K562 (cell line): ENCODE data around the gene DNAH17. TPM values are rescaled to one million over a fixed set of nuclear protein-coding genes. Genes with fewer than 3 reads are reported as not detected.
A peak's percentile ranks its signal among the peaks of the same experiment; 100 is the strongest.

ENCODE experiments used
- CAMTA2 ChIP-seq: fragments of 250-450 bp; sonication (Bioruptor Pico); conservative IDR thresholded peaks from 2 replicates; pipeline ENCODE4 v1.5.1; 2022
- CBFA2T3 ChIP-seq: fragments of 450-650 bp; IDR thresholded peaks from 2 replicates; pipeline ENCODE4 v1.6.1; 2017
- CCAR2 ChIP-seq: fragments of 200-400 bp; formaldehyde crosslinking; IDR thresholded peaks from 2 replicates; pipeline ENCODE4 v1.6.1; 2017; ENCODE audit warnings: mild to moderate bottlenecking, low read depth, low read length
- ETV6 ChIP-seq, 3 experiments: fragments of 150-350 bp in 1 of 3; sonication (generic) in 1 of 3; formaldehyde crosslinking in 1 of 3; IDR thresholded peaks; 2 replicates each; pipeline versions ENCODE4 v1.6.1 to v1.8.0; 2014 to 2022; ENCODE audit warnings: borderline replicate concordance in 2 of 3, low read depth in 2 of 3, antibody characterized with exemption in 1 of 3, low read length in 1 of 3, mild to moderate bottlenecking in 1 of 3, missing genetic modification reagents in 1 of 3
- HSF4 ChIP-seq: fragments of 250-450 bp; sonication (Bioruptor Pico); IDR thresholded peaks from 2 replicates; pipeline ENCODE4 v2.1.2; 2022; ENCODE audit warnings: mild to moderate bottlenecking, moderate library complexity, borderline replicate concordance
- PYGO2 ChIP-seq: fragments of 450-650 bp; IDR thresholded peaks from 2 replicates; pipeline ENCODE4 v1.6.1; 2016; ENCODE audit warnings: mild to moderate bottlenecking, missing genetic modification characterization, moderate library complexity, missing compliant biosample characterization
- RBM34 ChIP-seq: fragments of 200-400 bp; formaldehyde crosslinking; IDR thresholded peaks from 2 replicates; pipeline ENCODE4 v1.6.1; 2018; ENCODE audit warnings: low read length, borderline replicate concordance; ENCODE audit not compliant: insufficient read depth
- TCF3 ChIP-seq: sonication (generic); formaldehyde crosslinking; IDR thresholded peaks from 2 replicates; pipeline ENCODE4 v1.4.0; 2020; ENCODE audit warnings: mild to moderate bottlenecking, missing genetic modification reagents
- TEAD1 ChIP-seq, 2 experiments: fragments of 450-650 bp in 1 of 2; sonication (generic) in 1 of 2; formaldehyde crosslinking; IDR thresholded peaks; 2 replicates each; pipeline versions ENCODE4 v1.4.0 to v1.8.0; 2020 to 2022; ENCODE audit warnings: mild to moderate bottlenecking in 2 of 2, missing genetic modification reagents in 1 of 2
- YY1 ChIP-seq, 3 experiments: IDR thresholded peaks; 2 replicates each; pipeline ENCODE4 v1.6.1; 2011; ENCODE audit warnings: low read length in 2 of 3, mild to moderate bottlenecking in 2 of 3, moderate library complexity in 2 of 3, borderline replicate concordance in 1 of 3, control low read depth in 1 of 3, low read depth in 1 of 3; ENCODE audit not compliant: insufficient read depth in 3 of 3, insufficient replicate concordance in 2 of 3, control insufficient read depth in 1 of 3, insufficient read length in 1 of 3; ENCODE audit errors: extremely low read depth in 1 of 3
- ZBTB1 ChIP-seq: sonication (generic); formaldehyde crosslinking; IDR thresholded peaks from 2 replicates; pipeline ENCODE4 v1.8.1; 2023; ENCODE audit warnings: missing genetic modification reagents, low read depth, mild to moderate bottlenecking, borderline replicate concordance
- ZNF282 ChIP-seq: sonication (generic); formaldehyde crosslinking; IDR thresholded peaks from 2 replicates; pipeline ENCODE4 v1.8.1; 2023; ENCODE audit warnings: missing genetic modification reagents
- polyA plus RNA-seq, 8 experiments: library from polyadenylated mRNA; depleted of rRNA in 4 of 8; stranded (reverse) in 5 of 8; unstranded in 3 of 8; fragments of >200 nt; fragmentation: Nextera tagmentation in 2 of 8; fragmentation: Illumina TruSeq in 1 of 8; extraction: Ambion mirVana in 2 of 8; extraction: Trizol in 1 of 8; gene quantifications; 2 replicates each; pipeline versions ENCODE4 v1.2.1 to v1.2.3, GENCODE V29; 2011 to 2014; ENCODE audit warnings: inconsistent platforms in 1 of 8, missing spikeins in 1 of 8
- total RNA-seq, 7 experiments: library from RNA; depleted of rRNA in 6 of 7; stranded (reverse); fragments of >200 nt in 6 of 7; fragmentation: Illumina TruSeq in 2 of 7; extraction: Trizol in 2 of 7; gene quantifications; 2 replicates each; pipeline versions ENCODE4 v1.2.1 to v1.2.3, GENCODE V29; 2011 to 2021; ENCODE audit warnings: low replicate concordance in 1 of 7
- TF ChIP-seq, protein P1 (sequence below), 2 experiments: fragments of 200-800 bp in 1 of 2; sonication (Bioruptor generic) in 1 of 2; sonication (generic) in 1 of 2; formaldehyde crosslinking in 1 of 2; IDR thresholded peaks in 1 of 2; conservative IDR thresholded peaks in 1 of 2; 2 replicates each; pipeline versions ENCODE4 v1.5.0 to v1.6.1; 2016 to 2020; ENCODE audit warnings: missing compliant biosample characterization in 1 of 2, missing genetic modification characterization in 1 of 2, missing genetic modification reagents in 1 of 2
- TF ChIP-seq, protein P2 (sequence below): sonication (generic); formaldehyde crosslinking; IDR thresholded peaks from 2 replicates; pipeline ENCODE4 v1.8.0; 2022; ENCODE audit warnings: mild to moderate bottlenecking, missing genetic modification reagents, borderline replicate concordance
- TF ChIP-seq, protein P3 (sequence below): fragments of 200-800 bp; sonication (Bioruptor generic); IDR thresholded peaks from 2 replicates; pipeline ENCODE4 v1.6.1; 2016; ENCODE audit warnings: missing genetic modification characterization, missing compliant biosample characterization

DNAH17 gene
- total and polyA plus RNA-seq, 9 of the 15 experiments (the other 6 are each of a cell fraction or from before 2014, with no cell fraction given): under 0.01 to 0.06 (median 0.03) TPM; not detected in 5

DNA sequence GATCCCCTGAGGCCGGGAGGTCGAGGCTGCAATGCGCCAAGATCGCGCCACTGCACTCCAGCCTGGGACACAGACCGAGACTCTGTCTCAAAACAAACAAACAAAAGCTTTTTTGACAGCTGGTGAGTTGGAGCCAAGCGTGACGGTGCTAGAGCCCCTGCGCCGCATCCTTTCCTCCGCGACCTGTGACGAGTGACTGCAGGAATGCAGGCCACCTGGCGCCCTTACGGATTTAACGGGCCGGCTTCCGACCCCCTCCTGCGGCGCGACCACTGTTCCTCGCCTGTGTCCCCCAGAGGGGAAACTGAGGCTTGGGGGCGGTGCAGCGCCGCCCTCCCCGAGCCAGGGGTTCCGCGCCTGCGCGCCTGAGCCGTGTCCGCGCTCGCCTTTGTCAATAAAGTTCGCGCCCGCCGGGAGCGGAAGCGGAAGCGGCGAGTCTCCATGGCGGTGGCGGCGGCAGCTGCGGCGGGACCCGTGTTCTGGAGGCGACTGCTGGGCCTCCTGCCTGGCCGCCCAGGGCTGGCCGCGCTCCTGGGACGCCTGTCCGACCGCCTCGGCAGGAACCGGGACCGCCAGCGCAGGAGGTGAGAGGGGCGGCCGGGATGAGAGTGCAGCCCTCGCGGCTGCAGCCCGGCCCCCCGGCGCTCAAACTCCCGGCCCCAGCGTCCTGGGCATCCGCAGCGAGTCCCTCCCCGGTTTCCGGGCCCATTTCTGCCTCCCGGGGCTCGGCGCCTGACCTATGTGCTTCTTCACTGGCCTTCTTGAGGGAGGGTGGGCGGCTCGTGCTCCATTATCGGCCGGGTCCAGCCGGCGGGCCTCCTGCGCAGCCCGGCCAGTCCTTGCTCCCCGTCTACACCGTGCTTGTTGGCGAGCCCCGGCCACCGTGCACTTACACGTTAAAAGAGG, 198.7 kb downstream of the DNAH17 start, which contains the start of gene PGS1 (continued):
- TF ChIP-seq YY1 (IDR thresholded peaks at IDR 0.05; ENCODE audit: borderline replicate concordance in 1 of 3, control insufficient read depth in 1 of 3, extremely low read depth in 1 of 3, insufficient read depth in 3 of 3, insufficient read length in 1 of 3, insufficient replicate concordance in 2 of 3, low read depth in 1 of 3, low read length in 2 of 3): peak; percentile 58 to 93 (median 89)
- TF ChIP-seq ZNF282 (CRISPR knock-in tag): peak; percentile 88; the same call in 1 of the 2 replicates
- TF ChIP-seq ETV6 (IDR thresholded peaks at IDR 0.05; ENCODE audit: borderline replicate concordance in 1 of 2, low read depth in 2 of 2, low read length in 1 of 2): peak in 1 of 2 experiments; percentile 68; a peak in 2 of 4 replicates
- TF ChIP-seq ETV6 (CRISPR knock-in tag; IDR thresholded peaks at IDR 0.05; ENCODE audit: borderline replicate concordance): no peak
- TF ChIP-seq TEAD1 (CRISPR knock-in tag; IDR thresholded peaks at IDR 0.05): peak in 1 of 2 experiments; percentile 90; a peak in 2 of 4 replicates
- TF ChIP-seq CAMTA2 (CRISPR knock-in tag): no peak
- TF ChIP-seq, protein P1, sequence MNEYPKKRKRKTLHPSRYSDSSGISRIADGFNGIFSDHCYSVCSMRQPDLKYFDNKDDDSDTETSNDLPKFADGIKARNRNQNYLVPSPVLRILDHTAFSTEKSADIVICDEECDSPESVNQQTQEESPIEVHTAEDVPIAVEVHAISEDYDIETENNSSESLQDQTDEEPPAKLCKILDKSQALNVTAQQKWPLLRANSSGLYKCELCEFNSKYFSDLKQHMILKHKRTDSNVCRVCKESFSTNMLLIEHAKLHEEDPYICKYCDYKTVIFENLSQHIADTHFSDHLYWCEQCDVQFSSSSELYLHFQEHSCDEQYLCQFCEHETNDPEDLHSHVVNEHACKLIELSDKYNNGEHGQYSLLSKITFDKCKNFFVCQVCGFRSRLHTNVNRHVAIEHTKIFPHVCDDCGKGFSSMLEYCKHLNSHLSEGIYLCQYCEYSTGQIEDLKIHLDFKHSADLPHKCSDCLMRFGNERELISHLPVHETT (CRISPR knock-in tag; conservative IDR thresholded peaks at IDR 0.05 in 1 of 2, IDR thresholded peaks at IDR 0.05 in 1 of 2): peak in 1 of 2 experiments; percentile 48; a peak in 1 of 4 replicates
- no peak for TF ChIP-seq HSF4 (CRISPR knock-in tag)
- TF ChIP-seq TCF3 (CRISPR knock-in tag): peak; percentile 46; the same call in 1 of the 2 replicates
- peak; percentile 80 for TF ChIP-seq ZBTB1 (CRISPR knock-in tag)
- TF ChIP-seq, protein P2, sequence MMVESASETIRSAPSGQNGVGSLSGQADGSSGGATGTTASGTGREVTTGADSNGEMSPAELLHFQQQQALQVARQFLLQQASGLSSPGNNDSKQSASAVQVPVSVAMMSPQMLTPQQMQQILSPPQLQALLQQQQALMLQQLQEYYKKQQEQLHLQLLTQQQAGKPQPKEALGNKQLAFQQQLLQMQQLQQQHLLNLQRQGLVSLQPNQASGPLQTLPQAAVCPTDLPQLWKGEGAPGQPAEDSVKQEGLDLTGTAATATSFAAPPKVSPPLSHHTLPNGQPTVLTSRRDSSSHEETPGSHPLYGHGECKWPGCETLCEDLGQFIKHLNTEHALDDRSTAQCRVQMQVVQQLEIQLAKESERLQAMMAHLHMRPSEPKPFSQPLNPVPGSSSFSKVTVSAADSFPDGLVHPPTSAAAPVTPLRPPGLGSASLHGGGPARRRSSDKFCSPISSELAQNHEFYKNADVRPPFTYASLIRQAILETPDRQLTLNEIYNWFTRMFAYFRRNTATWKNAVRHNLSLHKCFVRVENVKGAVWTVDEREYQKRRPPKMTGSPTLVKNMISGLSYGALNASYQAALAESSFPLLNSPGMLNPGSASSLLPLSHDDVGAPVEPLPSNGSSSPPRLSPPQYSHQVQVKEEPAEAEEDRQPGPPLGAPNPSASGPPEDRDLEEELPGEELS (CRISPR knock-in tag): peak; percentile 57; the same call in 1 of the 2 replicates
- TF ChIP-seq RBM34: 0 out of 2 replicates have a peak, but pooled peaks have one; percentile 59
- no peak for TF ChIP-seq PYGO2 (tag)
- TF ChIP-seq, protein P3, sequence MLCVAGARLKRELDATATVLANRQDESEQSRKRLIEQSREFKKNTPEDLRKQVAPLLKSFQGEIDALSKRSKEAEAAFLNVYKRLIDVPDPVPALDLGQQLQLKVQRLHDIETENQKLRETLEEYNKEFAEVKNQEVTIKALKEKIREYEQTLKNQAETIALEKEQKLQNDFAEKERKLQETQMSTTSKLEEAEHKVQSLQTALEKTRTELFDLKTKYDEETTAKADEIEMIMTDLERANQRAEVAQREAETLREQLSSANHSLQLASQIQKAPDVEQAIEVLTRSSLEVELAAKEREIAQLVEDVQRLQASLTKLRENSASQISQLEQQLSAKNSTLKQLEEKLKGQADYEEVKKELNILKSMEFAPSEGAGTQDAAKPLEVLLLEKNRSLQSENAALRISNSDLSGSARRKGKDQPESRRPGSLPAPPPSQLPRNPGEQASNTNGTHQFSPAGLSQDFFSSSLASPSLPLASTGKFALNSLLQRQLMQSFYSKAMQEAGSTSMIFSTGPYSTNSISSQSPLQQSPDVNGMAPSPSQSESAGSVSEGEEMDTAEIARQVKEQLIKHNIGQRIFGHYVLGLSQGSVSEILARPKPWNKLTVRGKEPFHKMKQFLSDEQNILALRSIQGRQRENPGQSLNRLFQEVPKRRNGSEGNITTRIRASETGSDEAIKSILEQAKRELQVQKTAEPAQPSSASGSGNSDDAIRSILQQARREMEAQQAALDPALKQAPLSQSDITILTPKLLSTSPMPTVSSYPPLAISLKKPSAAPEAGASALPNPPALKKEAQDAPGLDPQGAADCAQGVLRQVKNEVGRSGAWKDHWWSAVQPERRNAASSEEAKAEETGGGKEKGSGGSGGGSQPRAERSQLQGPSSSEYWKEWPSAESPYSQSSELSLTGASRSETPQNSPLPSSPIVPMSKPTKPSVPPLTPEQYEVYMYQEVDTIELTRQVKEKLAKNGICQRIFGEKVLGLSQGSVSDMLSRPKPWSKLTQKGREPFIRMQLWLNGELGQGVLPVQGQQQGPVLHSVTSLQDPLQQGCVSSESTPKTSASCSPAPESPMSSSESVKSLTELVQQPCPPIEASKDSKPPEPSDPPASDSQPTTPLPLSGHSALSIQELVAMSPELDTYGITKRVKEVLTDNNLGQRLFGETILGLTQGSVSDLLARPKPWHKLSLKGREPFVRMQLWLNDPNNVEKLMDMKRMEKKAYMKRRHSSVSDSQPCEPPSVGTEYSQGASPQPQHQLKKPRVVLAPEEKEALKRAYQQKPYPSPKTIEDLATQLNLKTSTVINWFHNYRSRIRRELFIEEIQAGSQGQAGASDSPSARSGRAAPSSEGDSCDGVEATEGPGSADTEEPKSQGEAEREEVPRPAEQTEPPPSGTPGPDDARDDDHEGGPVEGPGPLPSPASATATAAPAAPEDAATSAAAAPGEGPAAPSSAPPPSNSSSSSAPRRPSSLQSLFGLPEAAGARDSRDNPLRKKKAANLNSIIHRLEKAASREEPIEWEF (CRISPR knock-in tag): no peak
- no peak for TF ChIP-seq CCAR2
- TF ChIP-seq CBFA2T3: no peak
